H54 (cell line): ENCODE results near the gene ZNF474.

Experiments used
- DNase-seq: peaks from one replicate; pipeline ENCODE4 v3.0.0; 2011; ENCODE audit warnings: low spot score, mixed read lengths; ENCODE audit not compliant: insufficient read length
- FAIRE-seq: peaks from 3 replicates; lab custom pipeline; 2011; peaks lifted over from hg19 to GRCh38; lab: Jason Lieb, UNC
- POLR2A ChIP-seq: IDR thresholded peaks from 2 replicates; pipeline ENCODE4 v1.6.1; 2011; ENCODE audit warnings: low read depth, mild to moderate bottlenecking, low read length

Gene ZNF474

DNA sequence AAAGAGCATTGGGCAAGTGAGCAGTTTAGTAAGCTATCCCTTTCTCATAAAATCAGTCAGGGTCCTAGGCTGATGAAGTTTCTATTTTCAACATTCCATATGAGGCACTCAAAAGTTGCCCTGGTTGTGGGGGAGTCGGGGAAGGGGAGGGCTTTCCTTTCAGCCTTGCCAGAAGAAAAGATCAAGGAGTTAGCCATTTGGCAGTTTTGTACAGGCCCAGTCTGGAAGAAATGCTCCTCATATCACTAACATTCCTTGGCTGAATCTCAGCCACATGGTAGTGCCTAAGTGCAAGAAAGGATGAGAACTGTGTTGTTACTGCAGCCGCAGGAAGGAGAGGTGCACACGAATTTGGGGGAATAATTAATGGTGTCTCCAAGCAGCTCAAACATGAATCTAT lies 60.8 kb downstream of the ZNF474 start:
- no peak for FAIRE-seq

DNA sequence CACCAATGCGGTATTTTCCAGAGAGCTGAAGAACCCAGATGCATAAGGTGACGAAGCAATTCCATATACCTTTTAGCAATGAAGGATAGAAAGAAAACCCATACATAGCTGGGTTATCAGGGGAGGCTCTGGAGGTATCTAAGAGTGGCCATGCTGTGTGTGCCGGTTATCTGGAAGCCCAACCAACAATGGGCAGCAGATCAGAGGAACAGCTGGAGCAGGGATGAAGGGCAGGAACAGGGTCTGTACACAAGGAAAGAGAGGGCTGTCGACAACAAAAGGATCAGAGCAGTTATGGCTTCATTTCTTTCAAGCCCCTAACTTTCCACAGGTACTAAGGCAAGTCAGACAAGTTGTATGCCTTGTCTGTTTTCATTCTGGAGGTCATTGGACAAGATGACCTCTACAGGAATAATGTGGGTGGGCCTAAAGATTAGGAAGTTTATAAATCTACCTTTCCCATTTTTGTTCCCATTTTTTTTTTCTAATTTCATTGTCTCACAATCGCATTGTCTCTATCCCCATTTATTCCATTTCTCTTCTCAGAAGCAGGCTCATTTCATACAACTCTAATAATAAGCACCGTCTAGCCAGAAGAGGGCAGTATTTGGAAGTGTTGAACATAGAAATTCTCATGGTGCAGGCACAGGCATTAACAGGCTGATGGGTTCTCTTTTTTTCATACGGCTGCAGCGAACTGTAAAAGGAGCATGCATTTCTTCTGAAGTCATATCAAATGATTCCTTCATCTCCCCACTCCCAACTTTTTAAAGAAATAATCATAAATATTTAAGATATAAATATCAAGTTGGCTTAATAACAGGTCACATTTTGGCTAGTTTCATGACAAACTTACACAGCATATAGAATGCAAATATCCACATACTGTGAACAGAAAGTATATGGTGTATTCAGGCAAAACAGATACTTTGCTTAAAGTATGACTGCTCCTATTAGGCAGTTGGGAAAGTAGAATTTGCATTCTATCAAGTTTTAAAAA lies 63.5 kb downstream of the ZNF474 start:
- DNase-seq (peak; percentile 25), FAIRE-seq (no peak)
- no peak for TF ChIP-seq POLR2A

More for the DNA sequence above, 60.8 kb downstream of the ZNF474 start:
- DNase-seq: no peak
- TF ChIP-seq POLR2A: no peak

GRCh38 chr5:122195802-122196394 lies 66.6 kb downstream of the ZNF474 start:
- no peak for DNase-seq
- TF ChIP-seq POLR2A: no peak
- peak; percentile 89 for FAIRE-seq

DNA sequence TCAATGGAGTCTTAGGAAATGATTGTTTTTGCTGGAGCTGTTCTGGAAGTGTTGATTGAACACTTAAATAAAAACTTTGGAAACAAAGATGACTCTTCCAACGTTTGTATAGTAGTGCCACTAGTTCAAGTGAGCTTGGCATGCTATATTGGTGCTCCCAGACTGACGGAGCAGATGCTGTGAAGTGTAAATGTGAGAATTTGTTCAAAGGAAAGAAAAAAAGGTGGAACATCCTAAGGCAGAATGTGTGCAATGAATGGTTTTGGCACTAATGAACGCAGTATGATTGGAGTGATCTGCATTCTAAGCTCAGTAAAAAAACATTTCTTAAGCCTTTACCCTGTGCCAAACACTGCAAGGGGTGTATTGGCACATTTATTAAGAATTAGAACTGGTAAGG lies 69.8 kb downstream of the ZNF474 start:
- TF ChIP-seq POLR2A: no peak
- no peak for FAIRE-seq
- no peak for DNase-seq

- DNase-seq (no peak), FAIRE-seq (no peak)
- TF ChIP-seq POLR2A: no peak
These were observed 71.1 kb downstream of the ZNF474 start for GRCh38 chr5:122200450-122200849.

GRCh38 chr5:122200865-122201264 lies 71.5 kb downstream of the ZNF474 start:
- FAIRE-seq: no peak
- TF ChIP-seq POLR2A: no peak
- no peak for DNase-seq

- DNase-seq (no peak), FAIRE-seq (no peak)
- TF ChIP-seq POLR2A: no peak
These were observed 72.0 kb downstream of the ZNF474 start for GRCh38 chr5:122201365-122201764.

DNA sequence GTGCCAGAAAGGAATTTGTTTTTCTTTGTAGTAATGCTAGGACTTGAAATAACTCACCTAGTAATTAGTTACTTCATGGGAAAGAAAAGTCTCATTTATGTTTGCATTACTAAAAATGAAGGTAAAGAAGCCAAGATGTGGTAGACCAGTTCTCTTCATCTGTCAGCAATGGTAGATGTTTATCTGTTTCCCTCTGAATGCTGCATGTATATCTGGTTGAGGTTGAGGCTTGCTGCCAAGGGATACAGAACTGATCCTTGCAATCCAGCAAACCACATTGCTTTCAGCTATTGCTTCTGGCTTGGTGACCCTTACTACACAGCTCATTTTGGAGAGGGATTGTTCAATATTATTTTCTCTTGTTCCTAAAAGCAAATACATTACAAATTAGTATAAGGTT lies 73.6 kb downstream of the ZNF474 start:
- TF ChIP-seq POLR2A: no peak
- DNase-seq (no peak), FAIRE-seq (no peak)
